IMR-90 (cell line): Measurements from ENCODE around the gene BCAP31. TPM values are rescaled to one million over a fixed set of nuclear protein-coding genes. Genes with fewer than 3 reads are reported as not detected.

Experiments used
- ATAC-seq: fragments of 200-7000 bp; cut with Tn5 transposase; 2 replicates; pipeline ENCODE4 v1.9.1; 2020; ENCODE audit warnings: low read depth, mild to moderate bottlenecking, moderate library complexity
- BruUV-seq: library from RNA; stranded (reverse); fragments of 400-500 nt; replicated peaks from 2 replicates; lab custom pipeline; 2021; lab: Mats Ljungman, UMichigan
- CTCF ChIA-PET: fragments of 300-600 bp; formaldehyde crosslinking; extraction: SDS; loops from one replicate; lab custom pipeline; 2021; ENCODE audit warnings: antibody characterized with exemption; lab: Yijun Ruan, JAX
- POLR2A ChIA-PET: fragments of 300-600 bp; sonication (Branson Sonifier 250); formaldehyde crosslinking; loops from one replicate; lab custom pipeline; 2022; ENCODE audit warnings: antibody characterized with exemption; ENCODE audit not compliant: unreplicated experiment; lab: Charles Lee
- DNase-seq: peaks from one replicate; pipeline ENCODE4 v3.0.0; 2013
- H2AFZ ChIP-seq: replicated peaks from 2 replicates; pipeline ENCODE3; 2013; ENCODE audit warnings: low read length, mild to moderate bottlenecking; ENCODE audit not compliant: poor library complexity
- H2AK5ac ChIP-seq: 2 replicates; pipeline ENCODE4 v1.6.1; 2013; ENCODE audit warnings: low read depth, low read length, inconsistent platforms
- H2AK9ac ChIP-seq: replicated peaks from 2 replicates; pipeline ENCODE3; 2013; ENCODE audit warnings: mild to moderate bottlenecking, low read depth, low read length, moderate library complexity; ENCODE audit not compliant: poor library complexity
- H2BK120ac ChIP-seq: 2 replicates; pipeline ENCODE4 v1.6.1; 2013; ENCODE audit warnings: low read depth, low read length, inconsistent platforms
- H2BK15ac ChIP-seq: 3 replicates; pipeline ENCODE4 v1.6.1; 2013; ENCODE audit warnings: low read depth, low read length, inconsistent platforms
- H2BK20ac ChIP-seq: 2 replicates; pipeline ENCODE4 v1.6.1; 2013; ENCODE audit warnings: low read depth, mild to moderate bottlenecking, inconsistent platforms, low read length, moderate library complexity
- H2BK5ac ChIP-seq: 2 replicates; pipeline ENCODE4 v1.6.1; 2013; ENCODE audit warnings: mild to moderate bottlenecking, low read depth, low read length, inconsistent platforms; ENCODE audit not compliant: poor library complexity, severe bottlenecking
- H3K14ac ChIP-seq: replicated peaks from 2 replicates; pipeline ENCODE4 v1.6.1; 2013; ENCODE audit warnings: low read depth, low read length, inconsistent platforms
- H3K18ac ChIP-seq: 2 replicates; pipeline ENCODE4 v1.6.1; 2013; ENCODE audit warnings: low read depth, low read length, control low read depth
- H3K23ac ChIP-seq: 2 replicates; pipeline ENCODE4 v1.6.1; 2013; ENCODE audit warnings: low read depth, low read length, inconsistent platforms
- H3K27ac ChIP-seq: 2 replicates; pipeline ENCODE4 v1.5.1; 2013; ENCODE audit warnings: mild to moderate bottlenecking, control low read depth, low read length; ENCODE audit not compliant: insufficient read depth
- H3K27me3 ChIP-seq: 2 replicates; pipeline ENCODE4 v1.6.1; 2013; ENCODE audit warnings: low read length; ENCODE audit not compliant: control insufficient read depth, insufficient read depth
- H3K36me3 ChIP-seq: 2 replicates; pipeline ENCODE4 v1.6.1; 2013; ENCODE audit warnings: low read length, mixed read lengths; ENCODE audit not compliant: control insufficient read depth, insufficient read depth
- H3K4ac ChIP-seq: 2 replicates; pipeline ENCODE4 v1.6.1; 2013; ENCODE audit warnings: low read depth, low read length, inconsistent platforms
- H3K4me1 ChIP-seq: 2 replicates; pipeline ENCODE4 v1.6.1; 2013; ENCODE audit warnings: low read length, mixed read lengths; ENCODE audit not compliant: control insufficient read depth, insufficient read depth
- H3K4me2 ChIP-seq: 2 replicates; pipeline ENCODE4 v1.6.1; 2013; ENCODE audit warnings: low read depth, mild to moderate bottlenecking, control low read depth, low read length, moderate library complexity
- H3K4me3 ChIP-seq: 2 replicates; pipeline ENCODE4 v1.5.1; 2013; ENCODE audit warnings: low read depth, mild to moderate bottlenecking, control low read depth, low read length, moderate library complexity; ENCODE audit not compliant: insufficient read depth
- H3K56ac ChIP-seq: 2 replicates; pipeline ENCODE4 v1.6.1; 2013; ENCODE audit warnings: low read length, inconsistent platforms; ENCODE audit not compliant: insufficient read depth; ENCODE audit errors: extremely low read depth
- H3K79me1 ChIP-seq, 2 experiments: 2 replicates each; pipeline ENCODE4 v1.6.1; 2013; ENCODE audit warnings: low read length in 2 of 2, inconsistent platforms in 1 of 2, low read depth in 1 of 2
- H3K9ac ChIP-seq: 2 replicates; pipeline ENCODE4 v1.6.1; 2013; ENCODE audit warnings: low read depth, low read length, control low read depth
- H3K9me1 ChIP-seq: 2 replicates; pipeline ENCODE4 v1.6.1; 2013; ENCODE audit warnings: low read length, inconsistent platforms; ENCODE audit not compliant: insufficient read depth
- H3K9me3 ChIP-seq: 2 replicates; pipeline ENCODE4 v1.6.1; 2013; ENCODE audit warnings: low read length; ENCODE audit not compliant: control insufficient read depth, insufficient read depth
- H4K20me1 ChIP-seq: 2 replicates; pipeline ENCODE4 v1.6.1; 2013; ENCODE audit warnings: low read length, inconsistent platforms; ENCODE audit not compliant: insufficient read depth
- H4K5ac ChIP-seq: 2 replicates; pipeline ENCODE4 v1.6.1; 2013; ENCODE audit warnings: mild to moderate bottlenecking, low read depth, low read length, control low read depth
- H4K8ac ChIP-seq, 2 experiments: 2 replicates each; pipeline ENCODE4 v1.6.1; 2013; ENCODE audit warnings: low read depth in 2 of 2, low read length in 2 of 2, control low read depth in 1 of 2, inconsistent platforms in 1 of 2
- H4K91ac ChIP-seq: 2 replicates; pipeline ENCODE4 v1.6.1; 2013; ENCODE audit warnings: low read depth, low read length, inconsistent platforms; ENCODE audit not compliant: insufficient read depth
- CTCF ChIP-seq: conservative IDR thresholded peaks from 2 replicates; pipeline ENCODE4 v1.5.1; 2012; ENCODE audit warnings: mild to moderate bottlenecking, low read depth, low read length, improper control_type of control experiment
- FOS ChIP-seq: fragments of 150-350 bp; IDR thresholded peaks from 2 replicates; pipeline ENCODE4 v1.6.1; 2016; ENCODE audit warnings: low read depth, low read length
- POLR2A ChIP-seq: IDR thresholded peaks from 2 replicates; pipeline ENCODE4 v1.6.1; 2012; ENCODE audit warnings: mild to moderate bottlenecking, low read depth, low read length
- SMC3 ChIP-seq: fragments of 150-350 bp; IDR thresholded peaks from 2 replicates; pipeline ENCODE4 v1.6.1; 2016; ENCODE audit warnings: low read depth, mild to moderate bottlenecking, antibody characterized with exemption, low read length, moderate library complexity
- WGBS, 2 experiments: methylation state at CpG; one replicate each; pipeline versions ENCODE4 v1.1.5 to v1.1.7; 2013; ENCODE audit warnings: missing lambda C conversion rate in 2 of 2; ENCODE audit not compliant: insufficient read length in 1 of 2; ENCODE audit errors: extremely low coverage in 2 of 2; 5-methylcytosine and 5-hydroxymethylcytosine counted together
- dilution Hi-C: fragments of 300-500 bp; cut with HindIII; formaldehyde crosslinking; loops from one replicate; pipeline ENCODE4 v1.14.3; 2018; ENCODE audit warnings: low sequenced_read_pairs; ENCODE audit not compliant: unreplicated experiment
- in situ Hi-C: fragments of 300-500 bp; cut with MboI; formaldehyde crosslinking; loops from 3 replicates; pipeline ENCODE4 v1.14.3; 2019; ENCODE audit warnings: low sequenced_read_pairs, inconsistent platforms, mixed read lengths
- intact Hi-C: fragments of 100-400 bp; cut with micrococcal nuclease; formaldehyde crosslinking; loops from 2 replicates; pipeline ENCODE4 v1.10.0; 2022
- polyA plus RNA-seq, 3 experiments: library from polyadenylated mRNA; depleted of rRNA; stranded (reverse); fragments of >200 nt; gene quantifications; 2 replicates each; pipeline ENCODE4 v1.2.3, GENCODE V29; 2012; ENCODE audit warnings: low replicate concordance in 1 of 3
- total RNA-seq: library from RNA; depleted of rRNA; stranded (reverse); fragments of >200 nt; gene quantifications from 2 replicates; pipeline ENCODE4 v1.2.3, GENCODE V29; 2012

BCAP31 gene
- total and polyA plus RNA-seq, 2 of the 4 experiments (the other 2 are of a cell fraction), result 125 to 244 TPM

- no peak for TF ChIP-seq FOS
Observed at GRCh38 chrX:153769865-153770600, 45.8 kb upstream of the BCAP31 start (continued).

GRCh38 chrX:153769158-153769864 is 45.1 kb upstream of the BCAP31 start:
- H3K27ac ChIP-seq, result no peak overlapping the region
- H4K91ac ChIP-seq, result no peak overlapping the region
- no peak overlapping the region for H3K23ac ChIP-seq
- H2AK5ac ChIP-seq, result no peak overlapping the region
- no peak overlapping the region for H3K4me2 ChIP-seq
- H2BK120ac ChIP-seq, result no peak overlapping the region
- no peak for ATAC-seq
- no peaks in the 10 kb centered on the region; the same call in 1 of the 2 replicates for H3K9me3 ChIP-seq
- DNase-seq, result no peak
- H3K18ac ChIP-seq, result no peak overlapping the region
- H3K4me3 ChIP-seq, result no peak overlapping the region
- no peak overlapping the region for H2BK15ac ChIP-seq
- TF ChIP-seq CTCF, result no peak
- TF ChIP-seq SMC3, result no peak
- TF ChIP-seq POLR2A, result no peak
- intact Hi-C loops (no loop called here), dilution Hi-C loops (no loop called here), in situ Hi-C loops (loop anchor here (10.0 kb wide), 1 partner anchor 195 kb away; no protein-coding TSS in a partner anchor)
- no peak overlapping the region for H2AFZ ChIP-seq
- H2AK9ac ChIP-seq, result peak overlapping the region; percentile 42
- no TSS peak for BruUV-seq
- H3K4me1 ChIP-seq, result peaks cover 17% of the 10 kb centered on the region
- H3K27me3 ChIP-seq, result no peaks in the 10 kb centered on the region
- H2BK20ac ChIP-seq, result no peak overlapping the region
- H4K5ac ChIP-seq, result no peak overlapping the region
- H3K36me3 ChIP-seq, result peaks cover 2% of the 10 kb centered on the region; the same call in 1 of the 2 replicates
- H2BK5ac ChIP-seq, result no peak overlapping the region
- H4K20me1 ChIP-seq, result no peaks in the 10 kb centered on the region
- no peak overlapping the region for H4K8ac ChIP-seq
- H3K4ac ChIP-seq, result no peak overlapping the region
- H3K9me1 ChIP-seq, result no peaks in the 10 kb centered on the region
- H3K14ac ChIP-seq, result no peak overlapping the region
- CTCF ChIA-PET, result no interaction called here
- H3K79me1 ChIP-seq, result peaks cover 0 to 14% of the 10 kb centered on the region in 2 experiments; a peak in 2 of 4 replicates
- 83% methylated on average over 9 of the region's 23 CpGs; no CpG with 5 or more reads in 1 of the 2 experiments for WGBS, 2 experiments
- H3K56ac ChIP-seq, result no peak overlapping the region
- no peak overlapping the region for H3K9ac ChIP-seq
- POLR2A ChIA-PET, result no interaction called here
